ENCODE data around the gene MRPL33. TPM values are rescaled to one million over a fixed set of nuclear protein-coding genes. Genes with fewer than 3 reads are reported as not detected.
"Not testable (repeated sequence)": the region's sequence is repeated elsewhere in the genome, so short reads cannot be mapped to it uniquely, and the experiment has no call there.

Gene MRPL33
- polyA plus RNA-seq, 4 donors, result 111 to 156 (median 127) TPM

- H3K27ac ChIP-seq (ENCODE audit: low read depth in 1 of 3, low read length in 2 of 3), result no peak overlapping the region
- peaks cover 2 to 38% (median 3%) of the 10 kb centered on the region in 3 donors for H3K4me1 ChIP-seq (ENCODE audit: control insufficient read depth in 3 of 3, insufficient read depth in 2 of 3, low read depth in 1 of 3, low read length in 2 of 3)
- H3K9me3 ChIP-seq (ENCODE audit: control insufficient read depth in 2 of 2, insufficient read depth in 1 of 2, low read depth in 1 of 2, low read length in 1 of 2), result peaks cover 0 to 3% of the 10 kb centered on the region in 2 donors
- FAIRE-seq (no peak), DNase-seq (no peak)
- no peak overlapping the region for H3K4me3 ChIP-seq (ENCODE audit: low read depth in 1 of 3, low read length in 3 of 3)
- WGBS, 3 donors, result 82 to 91% (median 88%) methylated on average over 8 of the region's 8 CpGs
- no peaks in the 10 kb centered on the region for H3K36me3 ChIP-seq (ENCODE audit: control insufficient read depth in 3 of 3, insufficient read depth in 2 of 3, low read depth in 1 of 3, low read length in 3 of 3)
- no peaks in the 10 kb centered on the region for H3K27me3 ChIP-seq (ENCODE audit: control insufficient read depth in 3 of 3, insufficient read depth in 3 of 3, low read length in 3 of 3)
Measured at GRCh38 chr2:27756544-27757498, 14.7 kb upstream of the MRPL33 start.

- FAIRE-seq (no peak), DNase-seq (peak; percentile 74 to 92)
- Histone ChIP-seq H3K4me3 (ENCODE audit: low read depth in 1 of 3, low read length in 3 of 3) (no peak overlapping the region), H3K27me3 (ENCODE audit: control insufficient read depth in 3 of 3, insufficient read depth in 3 of 3, low read length in 3 of 3) (no peaks in the 10 kb centered on the region), H3K36me3 (ENCODE audit: control insufficient read depth in 3 of 3, insufficient read depth in 2 of 3, low read depth in 1 of 3, low read length in 3 of 3) (no peaks in the 10 kb centered on the region), H3K27ac (ENCODE audit: low read depth in 1 of 3, low read length in 2 of 3) (peak overlapping the region; percentile 63 to 75 (median 72)), H3K9me3 (ENCODE audit: control insufficient read depth in 2 of 2, insufficient read depth in 1 of 2, low read depth in 1 of 2, low read length in 1 of 2) (no peaks in the 10 kb centered on the region), H3K4me1 (ENCODE audit: control insufficient read depth in 3 of 3, insufficient read depth in 2 of 3, low read depth in 1 of 3, low read length in 2 of 3) (peaks cover 4 to 41% (median 5%) of the 10 kb centered on the region in 3 donors)
- 46 to 69% (median 54%) methylated on average over 3 of the region's 3 CpGs for WGBS, 3 donors
Measured at GRCh38 chr2:27762951-27763906, 8.3 kb upstream of the MRPL33 start.

GRCh38 chr2:27763907-27764267 lies 7.6 kb upstream of the MRPL33 start:
- Histone ChIP-seq H3K4me1 (ENCODE audit: control insufficient read depth in 3 of 3, insufficient read depth in 2 of 3, low read depth in 1 of 3, low read length in 2 of 3) (peaks cover 4 to 41% (median 5%) of the 10 kb centered on the region in 3 donors), H3K4me3 (ENCODE audit: low read depth in 1 of 3, low read length in 3 of 3) (no peak overlapping the region), H3K9me3 (ENCODE audit: control insufficient read depth in 2 of 2, insufficient read depth in 1 of 2, low read depth in 1 of 2, low read length in 1 of 2) (no peaks in the 10 kb centered on the region), H3K27me3 (ENCODE audit: control insufficient read depth in 3 of 3, insufficient read depth in 3 of 3, low read length in 3 of 3) (no peaks in the 10 kb centered on the region), H3K36me3 (ENCODE audit: control insufficient read depth in 3 of 3, insufficient read depth in 2 of 3, low read depth in 1 of 3, low read length in 3 of 3) (no peaks in the 10 kb centered on the region), H3K27ac (ENCODE audit: low read depth in 1 of 3, low read length in 2 of 3) (peak overlapping the region in 2 of 3 donors; percentile 57 to 72)
- 79 to 93% (median 80%) methylated on average over 5 to 7 of the region's 7 CpGs for WGBS, 3 donors
- FAIRE-seq (no peak), DNase-seq (peak in 1 of 2 donors; percentile 57)

GRCh38 chr2:27764526-27764925 lies 7.0 kb upstream of the MRPL33 start:
- not testable (repeated sequence) for FAIRE-seq; H3K9me3 ChIP-seq (ENCODE audit: control insufficient read depth in 2 of 2, insufficient read depth in 1 of 2, low read depth in 1 of 2, low read length in 1 of 2); H3K27me3 ChIP-seq (ENCODE audit: control insufficient read depth in 3 of 3, insufficient read depth in 3 of 3, low read length in 3 of 3); H3K4me3 ChIP-seq (ENCODE audit: low read depth in 1 of 3, low read length in 3 of 3); DNase-seq; H3K36me3 ChIP-seq (ENCODE audit: control insufficient read depth in 3 of 3, insufficient read depth in 2 of 3, low read depth in 1 of 3, low read length in 3 of 3); H3K27ac ChIP-seq (ENCODE audit: low read depth in 1 of 3, low read length in 2 of 3)
- WGBS, 3 donors, result 77 to 100% (median 92%) methylated on average over 3 of the region's 3 CpGs
- peaks cover 4 to 41% (median 5%) of the 10 kb centered on the region in 3 donors for H3K4me1 ChIP-seq (ENCODE audit: control insufficient read depth in 3 of 3, insufficient read depth in 2 of 3, low read depth in 1 of 3, low read length in 2 of 3)

- H3K4me1 ChIP-seq (ENCODE audit: control insufficient read depth in 3 of 3, insufficient read depth in 2 of 3, low read depth in 1 of 3, low read length in 2 of 3), result peaks cover 4 to 40% (median 5%) of the 10 kb centered on the region in 3 donors
- peak overlapping the region in 2 of 3 donors; percentile 61 to 73 for H3K27ac ChIP-seq (ENCODE audit: low read depth in 1 of 3, low read length in 2 of 3)
- no peaks in the 10 kb centered on the region for H3K9me3 ChIP-seq (ENCODE audit: control insufficient read depth in 2 of 2, insufficient read depth in 1 of 2, low read depth in 1 of 2, low read length in 1 of 2)
- peak overlapping the region in 2 of 3 donors; percentile 8 to 37 for H3K4me3 ChIP-seq (ENCODE audit: low read depth in 1 of 3, low read length in 3 of 3)
- DNase-seq (peak; percentile 56 to 89), FAIRE-seq (no peak)
- H3K36me3 ChIP-seq (ENCODE audit: control insufficient read depth in 3 of 3, insufficient read depth in 2 of 3, low read depth in 1 of 3, low read length in 3 of 3), result no peaks in the 10 kb centered on the region
- WGBS, 3 donors, result 10 to 34% (median 22%) methylated on average over 29 of the region's 29 CpGs
- no peaks in the 10 kb centered on the region for H3K27me3 ChIP-seq (ENCODE audit: control insufficient read depth in 3 of 3, insufficient read depth in 3 of 3, low read length in 3 of 3)
Measured at GRCh38 chr2:27765621-27766286, 5.8 kb upstream of the MRPL33 start.

GRCh38 chr2:27766287-27766661 lies 5.2 kb upstream of the MRPL33 start:
- Histone ChIP-seq H3K27ac (ENCODE audit: low read depth in 1 of 3, low read length in 2 of 3) (peak overlapping the region in 2 of 3 donors; percentile 61 to 73), H3K4me3 (ENCODE audit: low read depth in 1 of 3, low read length in 3 of 3) (peak overlapping the region in 2 of 3 donors; percentile 8 to 37), H3K27me3 (ENCODE audit: control insufficient read depth in 3 of 3, insufficient read depth in 3 of 3, low read length in 3 of 3) (no peaks in the 10 kb centered on the region), H3K9me3 (ENCODE audit: control insufficient read depth in 2 of 2, insufficient read depth in 1 of 2, low read depth in 1 of 2, low read length in 1 of 2) (no peaks in the 10 kb centered on the region), H3K4me1 (ENCODE audit: control insufficient read depth in 3 of 3, insufficient read depth in 2 of 3, low read depth in 1 of 3, low read length in 2 of 3) (peaks cover 5 to 35% (median 8%) of the 10 kb centered on the region in 3 donors), H3K36me3 (ENCODE audit: control insufficient read depth in 3 of 3, insufficient read depth in 2 of 3, low read depth in 1 of 3, low read length in 3 of 3) (no peaks in the 10 kb centered on the region)
- FAIRE-seq, result no peak
- DNase-seq, result peak in 1 of 2 donors; percentile 35
- WGBS, 3 donors, result 11 to 63% (median 56%) methylated on average over 2 of the region's 2 CpGs

GRCh38 chr2:27771202-27771547 lies 344 bp upstream of the MRPL33 start:
- H3K4me1 ChIP-seq (ENCODE audit: control insufficient read depth in 3 of 3, insufficient read depth in 2 of 3, low read depth in 1 of 3, low read length in 2 of 3), result peaks cover 2 to 15% (median 9%) of the 10 kb centered on the region in 3 donors
- no peaks in the 10 kb centered on the region for H3K9me3 ChIP-seq (ENCODE audit: control insufficient read depth in 2 of 2, insufficient read depth in 1 of 2, low read depth in 1 of 2, low read length in 1 of 2)
- H3K36me3 ChIP-seq (ENCODE audit: control insufficient read depth in 3 of 3, insufficient read depth in 2 of 3, low read depth in 1 of 3, low read length in 3 of 3), result peaks cover 0 to 2% (median 2%) of the 10 kb centered on the region in 3 donors
- WGBS, 3 donors, result 3 to 11% (median 6%) methylated on average over 13 of the region's 13 CpGs
- FAIRE-seq (no peak), DNase-seq (no peak)
- peak overlapping the region; percentile 72 to 95 (median 79) for H3K27ac ChIP-seq (ENCODE audit: low read depth in 1 of 3, low read length in 2 of 3)
- peak overlapping the region; percentile 59 to 88 (median 74) for H3K4me3 ChIP-seq (ENCODE audit: low read depth in 1 of 3, low read length in 3 of 3)
- H3K27me3 ChIP-seq (ENCODE audit: control insufficient read depth in 3 of 3, insufficient read depth in 3 of 3, low read length in 3 of 3), result no peaks in the 10 kb centered on the region
